OCI-LY7 (cell line): ENCODE results near the gene ZNF124.

Source experiments
- CTCF ChIP-seq: fragments of 200-600 bp; sonication (generic); conservative IDR thresholded peaks from 2 replicates; pipeline ENCODE4 v1.5.1; 2014; ENCODE audit warnings: mild to moderate bottlenecking, antibody characterized with exemption, low read length, moderate library complexity, mixed read lengths
- EZH2phosphoT487 ChIP-seq: fragments of 200-600 bp; sonication (generic); IDR thresholded peaks from 2 replicates; pipeline ENCODE4 v1.6.1; 2018; ENCODE audit warnings: low read depth, borderline replicate concordance, mild to moderate bottlenecking, mixed run types, antibody characterized with exemption, low read length, moderate library complexity, mixed read lengths

- TF ChIP-seq EZH2phosphoT487 = no peak
- TF ChIP-seq CTCF = no peak
Measured at GRCh38 chr1:247198781-247199180, 27.0 kb upstream of the ZNF124 start.
